Activated T-cell treated with anti-CD3 and anti-CD28 coated beads, Interleukin-2, amount 50 U/mL, for 4 hours (primary cell): Measurements from ENCODE around the gene GPX2. TPM values are rescaled to one million over a fixed set of nuclear protein-coding genes. Genes with fewer than 3 reads are reported as not detected.

ENCODE experiments used
- ATAC-seq, 2 donors: fragments of 200-7000 bp; cut with Tn5 transposase; one replicate each; pipeline ENCODE4 v1.10.0; 2021
- DNase-seq: peaks from one replicate; pipeline ENCODE4 v3.0.0-alpha.2; 2020
- H3K27me3 Mint-ChIP-seq: one replicate; pipeline ENCODE4 v1.8.0; 2021; ENCODE audit warnings: low read depth, mixed read lengths
- H3K36me3 Mint-ChIP-seq: one replicate; pipeline ENCODE4 v1.8.0; 2022; ENCODE audit warnings: mixed read lengths; ENCODE audit not compliant: insufficient read depth
- H3K4me1 Mint-ChIP-seq: one replicate; pipeline ENCODE4 v1.8.0; 2021; ENCODE audit warnings: low read depth, mixed read lengths
- H3K4me3 Mint-ChIP-seq: one replicate; pipeline ENCODE4 v1.8.0; 2021; ENCODE audit warnings: mild to moderate bottlenecking, moderate library complexity, mixed read lengths
- H3K9me3 Mint-ChIP-seq: one replicate; pipeline ENCODE4 v1.8.0; 2021; ENCODE audit warnings: mixed read lengths
- total RNA-seq, 3 donors: library from RNA; stranded (reverse); gene quantifications; one replicate each; pipeline ENCODE4 v1.2.1, GENCODE V29; 2021

Gene GPX2
- total RNA-seq = under 1 TPM in 1 of 3 donors, not detected in 2; 0.22 TPM

DNA sequence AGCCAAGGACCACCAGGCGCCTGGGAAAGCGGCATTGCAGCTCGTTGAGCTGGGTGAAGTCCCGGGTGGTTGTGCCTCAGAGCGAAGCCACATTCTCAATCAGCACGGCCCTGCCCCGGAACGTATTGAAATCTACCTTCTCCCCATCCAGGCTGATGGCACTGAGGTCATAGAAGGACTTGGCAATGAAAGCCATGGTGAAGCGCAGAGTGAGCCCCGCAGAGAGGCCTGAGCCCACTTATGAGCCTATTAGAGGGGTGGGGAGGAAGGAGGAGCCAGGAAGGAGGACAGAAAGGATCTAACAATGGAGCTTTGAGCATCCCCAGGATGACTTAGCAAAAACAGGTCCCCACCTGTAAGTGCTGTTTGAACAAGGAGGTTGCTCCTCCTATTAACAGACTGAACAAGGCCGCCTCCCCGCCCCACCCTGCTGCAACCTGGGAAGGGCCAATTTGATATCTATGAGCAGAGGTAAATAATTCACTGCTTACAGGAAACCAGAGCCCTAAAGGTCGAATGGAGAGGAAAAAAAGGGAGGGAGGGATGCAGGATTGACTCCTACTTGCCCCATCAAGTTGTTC is at the start of gene GPX2:
Gene GPX2, minus strand, starts transcription at position 215 of the 581 bp plus-strand sequence. Its CDS starts 19 bp downstream, at position 196.
- peaks cover 37% of the 10 kb centered on the region for H3K36me3 Mint-ChIP-seq
- no peak for DNase-seq
- H3K27me3 Mint-ChIP-seq = no peaks in the 10 kb centered on the region
- H3K4me1 Mint-ChIP-seq = peaks cover 51% of the 10 kb centered on the region
- H3K9me3 Mint-ChIP-seq = no peaks in the 10 kb centered on the region
- no peak for ATAC-seq
- no peak within 1 kb of the TSS for H3K4me3 Mint-ChIP-seq

DNA sequence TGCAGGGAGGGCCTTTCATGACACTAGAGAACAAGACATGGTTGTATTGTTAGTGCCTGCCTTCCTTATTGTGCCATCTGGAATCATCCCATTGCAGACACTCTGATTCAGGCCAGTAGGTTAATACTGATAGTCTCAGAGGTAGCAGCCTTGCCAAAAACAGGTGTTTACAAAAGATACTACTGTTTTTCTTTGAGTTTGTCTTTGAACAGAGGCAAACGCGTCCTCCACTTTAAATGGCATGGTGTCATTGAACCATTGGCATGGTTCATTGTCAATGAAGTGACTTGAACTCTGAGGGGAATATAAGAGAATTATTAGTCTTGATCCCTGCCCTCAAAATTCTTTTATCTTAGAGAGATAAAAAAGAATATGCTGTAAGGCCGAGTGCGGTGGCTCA is 48.4 kb upstream of the GPX2 start:
- peaks cover 40% of the 10 kb centered on the region for H3K4me1 Mint-ChIP-seq
- DNase-seq (no peak), ATAC-seq (no peak)
- H3K4me3 Mint-ChIP-seq = no peak overlapping the region
- no peaks in the 10 kb centered on the region for H3K27me3 Mint-ChIP-seq
- H3K36me3 Mint-ChIP-seq = peaks cover 1% of the 10 kb centered on the region
- no peaks in the 10 kb centered on the region for H3K9me3 Mint-ChIP-seq

DNA sequence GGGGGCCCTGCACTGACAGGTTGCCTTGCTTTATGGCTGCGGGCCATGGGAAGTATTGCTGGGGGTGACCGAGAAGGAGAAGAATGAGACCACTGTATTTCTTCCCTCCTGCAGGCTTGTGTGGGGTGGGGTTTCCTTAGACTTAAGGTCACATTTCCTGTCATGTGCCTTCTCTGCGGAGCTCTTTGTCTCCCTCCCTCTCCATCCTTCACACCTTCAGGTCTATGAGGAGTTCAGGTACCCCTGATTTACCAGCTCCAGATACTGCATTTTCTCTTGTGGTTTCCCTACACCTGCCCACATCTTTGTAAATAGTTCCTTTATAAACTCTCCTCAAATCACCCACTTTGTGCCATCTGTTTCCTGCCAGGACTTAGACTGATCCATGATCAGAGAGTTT is 47.8 kb upstream of the GPX2 start:
- ATAC-seq = no peak
- peaks cover 1% of the 10 kb centered on the region for H3K36me3 Mint-ChIP-seq
- H3K4me3 Mint-ChIP-seq = no peak overlapping the region
- H3K27me3 Mint-ChIP-seq = no peaks in the 10 kb centered on the region
- H3K9me3 Mint-ChIP-seq = no peaks in the 10 kb centered on the region
- DNase-seq = no peak
- H3K4me1 Mint-ChIP-seq = peaks cover 41% of the 10 kb centered on the region

DNA sequence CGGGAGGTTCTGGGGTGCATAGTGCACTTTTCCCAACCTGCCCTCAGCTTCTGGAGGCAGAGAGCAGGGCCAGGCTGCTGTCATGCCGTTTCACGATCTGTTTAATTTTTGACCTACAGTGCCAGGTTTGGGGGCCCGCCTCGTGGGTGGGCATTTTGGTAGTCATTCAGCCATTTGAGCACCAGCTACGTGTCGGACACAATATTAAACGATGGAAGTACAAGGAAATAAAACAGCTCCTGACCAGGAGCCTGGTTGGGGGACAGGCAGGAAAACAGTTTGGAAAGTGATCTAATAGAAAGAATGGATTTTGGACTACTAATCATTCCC is 44.9 kb upstream of the GPX2 start:
- H3K36me3 Mint-ChIP-seq = peaks cover 1% of the 10 kb centered on the region
- H3K27me3 Mint-ChIP-seq = peaks cover 6% of the 10 kb centered on the region
- DNase-seq = no peak
- H3K4me1 Mint-ChIP-seq = peaks cover 40% of the 10 kb centered on the region
- H3K4me3 Mint-ChIP-seq = peak overlapping the region; percentile 89
- ATAC-seq = no peak
- H3K9me3 Mint-ChIP-seq = no peaks in the 10 kb centered on the region

DNA sequence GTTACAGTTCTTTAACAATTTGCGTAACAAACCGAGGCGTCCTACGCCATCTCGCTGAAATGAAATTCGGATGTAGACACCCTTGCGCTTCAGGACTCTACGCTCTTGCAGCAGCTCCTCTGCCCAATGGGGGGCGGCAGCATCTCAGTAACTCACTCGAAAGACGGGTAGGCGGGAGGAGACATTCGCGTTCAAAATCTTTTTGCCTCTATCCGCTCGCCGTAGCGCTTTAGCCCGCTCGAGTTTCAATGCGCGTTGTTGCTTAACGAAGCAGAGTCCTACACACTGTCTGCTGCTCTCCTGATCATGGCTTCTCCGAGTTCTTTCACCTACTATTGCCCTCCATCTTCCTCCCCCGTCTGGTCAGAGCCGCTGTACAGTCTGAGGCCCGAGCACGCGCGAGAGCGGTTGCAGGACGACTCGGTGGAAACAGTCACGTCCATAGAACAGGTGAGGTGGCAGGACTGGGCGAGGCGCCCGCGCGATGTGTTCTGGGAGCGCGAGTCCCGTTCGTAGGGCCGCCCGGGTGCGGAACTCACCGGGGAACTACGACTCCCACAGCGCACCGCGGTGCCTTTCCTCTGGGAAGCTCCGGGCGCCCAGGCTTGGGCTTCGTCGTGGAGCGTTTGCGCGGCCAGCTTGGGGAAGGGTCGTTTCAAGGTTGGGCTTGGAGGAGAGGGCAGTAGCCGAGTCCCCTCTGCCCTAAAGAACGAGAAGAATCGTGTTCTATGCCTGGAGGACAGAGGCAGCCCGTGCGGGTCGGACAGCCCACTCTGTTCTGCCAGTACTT is 44.3 kb upstream of the GPX2 start, which contains the start of gene FNTB:
Gene FNTB, plus strand, starts transcription at position 248 of the 790 bp plus-strand sequence. Its CDS starts 59 bp downstream, at position 307.
- H3K9me3 Mint-ChIP-seq = no peaks in the 10 kb centered on the region
- peaks cover 37% of the 10 kb centered on the region for H3K4me1 Mint-ChIP-seq
- H3K36me3 Mint-ChIP-seq = peaks cover 1% of the 10 kb centered on the region
- peak within 1 kb of the TSS; percentile 89 for H3K4me3 Mint-ChIP-seq
- ATAC-seq (peak; percentile 99), DNase-seq (peak; percentile 83)
- H3K27me3 Mint-ChIP-seq = peaks cover 6% of the 10 kb centered on the region

DNA sequence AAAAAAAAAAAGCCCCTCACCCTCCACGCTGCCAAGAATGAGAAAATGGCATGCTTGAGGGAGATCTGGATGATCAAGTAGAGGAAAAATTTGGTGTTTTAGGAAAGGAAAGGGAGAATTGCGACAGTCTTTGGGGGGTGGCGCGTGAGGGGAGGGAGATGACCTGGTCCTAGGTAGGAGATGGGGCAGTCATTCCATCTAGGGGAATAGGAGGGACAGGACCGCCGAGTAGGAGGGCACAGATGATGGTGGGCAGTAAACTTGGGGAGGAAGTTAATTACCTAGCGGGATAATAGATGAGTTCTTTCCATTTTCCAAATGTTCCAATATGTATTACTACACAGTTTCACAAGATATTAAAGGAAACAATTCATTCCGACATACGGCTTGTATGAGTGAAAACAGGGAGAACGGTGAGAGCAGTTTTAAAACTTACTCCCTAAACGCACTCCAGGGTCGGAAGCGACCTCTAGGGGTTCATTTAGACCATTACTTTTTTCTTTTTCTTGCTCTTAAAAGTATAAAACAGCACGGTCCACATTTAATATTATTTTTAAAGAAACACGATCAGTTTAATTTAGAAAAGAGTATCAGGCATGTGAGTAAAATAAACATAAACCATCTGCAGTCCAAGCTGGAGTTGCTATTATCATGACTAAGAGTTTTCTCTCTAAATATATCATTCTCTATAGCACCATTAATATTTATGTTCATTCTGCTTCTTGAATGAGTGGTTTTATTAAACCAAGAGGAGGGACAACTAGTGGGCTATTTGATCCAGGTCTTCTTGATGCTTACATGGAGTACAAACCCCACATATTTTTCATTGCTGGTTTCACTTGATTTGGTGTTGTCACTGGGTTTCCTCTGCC is 41.1 kb upstream of the GPX2 start:
- peak overlapping the region; percentile 71 for H3K4me3 Mint-ChIP-seq
- no peaks in the 10 kb centered on the region for H3K9me3 Mint-ChIP-seq
- peaks cover 6% of the 10 kb centered on the region for H3K27me3 Mint-ChIP-seq
- peaks cover 14% of the 10 kb centered on the region for H3K4me1 Mint-ChIP-seq
- ATAC-seq (no peak), DNase-seq (peak; percentile 16)
- H3K36me3 Mint-ChIP-seq = no peaks in the 10 kb centered on the region

DNA sequence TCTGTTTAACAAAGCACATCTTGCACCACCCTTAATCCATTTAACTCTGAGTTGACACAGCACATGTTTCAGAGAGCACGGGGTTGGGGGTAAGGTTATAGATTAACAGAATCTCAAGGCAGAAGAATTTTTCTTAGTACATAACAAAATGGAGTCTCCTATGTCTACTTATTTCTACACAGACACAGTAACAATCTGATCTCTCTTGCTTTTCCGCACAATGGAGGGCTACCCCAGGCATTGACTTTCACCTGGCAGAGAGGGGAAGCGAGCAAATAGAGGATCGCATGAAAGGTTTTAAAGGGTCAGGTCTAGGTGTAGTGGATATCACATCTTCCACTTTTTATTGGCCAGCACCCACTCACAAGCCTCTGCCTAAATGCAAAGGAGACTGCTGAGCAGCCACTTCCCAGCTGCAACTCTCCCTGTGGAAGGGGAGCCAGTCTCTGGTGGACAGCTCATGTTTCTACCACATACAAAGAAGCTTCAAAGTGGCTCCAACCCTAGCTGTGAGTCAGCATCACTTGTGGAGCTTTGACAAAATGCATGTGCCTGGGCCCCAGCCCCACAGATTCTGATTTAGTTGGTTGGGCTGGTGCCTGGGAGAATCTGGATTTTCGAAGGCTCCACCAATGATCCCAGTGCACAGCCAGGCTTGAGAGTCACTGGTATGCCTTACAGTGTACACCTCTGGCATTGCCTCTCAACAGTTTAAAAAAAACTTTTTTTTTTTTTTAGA is 37.0 kb upstream of the GPX2 start:
- ATAC-seq = no peak

DNA sequence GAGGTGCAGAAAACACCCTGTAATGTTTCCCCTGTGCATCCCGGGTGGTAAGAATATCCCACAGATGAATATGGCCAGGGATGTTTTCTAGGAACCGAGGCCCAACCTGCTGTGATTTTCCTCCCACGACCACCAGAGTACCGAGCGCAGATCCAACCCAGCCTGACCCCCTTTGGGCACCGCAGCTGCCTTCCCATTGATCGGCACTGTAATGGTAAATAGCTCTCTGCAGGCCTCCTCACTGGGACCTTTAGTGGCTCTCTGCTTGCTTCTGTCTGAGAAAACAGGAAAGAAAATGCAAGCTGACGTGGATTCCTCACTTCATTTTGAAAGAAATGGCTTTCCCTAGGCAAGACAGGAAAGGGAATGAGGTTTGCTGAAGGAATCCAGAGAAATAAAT is 32.0 kb upstream of the GPX2 start:
- Mint-ChIP-seq H3K4me1 (peaks cover 5% of the 10 kb centered on the region), H3K4me3 (no peak overlapping the region), H3K9me3 (no peaks in the 10 kb centered on the region), H3K36me3 (no peaks in the 10 kb centered on the region), H3K27me3 (no peaks in the 10 kb centered on the region)
- ATAC-seq (no peak), DNase-seq (no peak)

More for the DNA sequence above, 37.0 kb upstream of the GPX2 start:
- Mint-ChIP-seq H3K27me3 (peaks cover 6% of the 10 kb centered on the region), H3K4me3 (no peak overlapping the region), H3K9me3 (no peaks in the 10 kb centered on the region), H3K4me1 (peaks cover 5% of the 10 kb centered on the region), H3K36me3 (no peaks in the 10 kb centered on the region)
- DNase-seq = no peak

DNA sequence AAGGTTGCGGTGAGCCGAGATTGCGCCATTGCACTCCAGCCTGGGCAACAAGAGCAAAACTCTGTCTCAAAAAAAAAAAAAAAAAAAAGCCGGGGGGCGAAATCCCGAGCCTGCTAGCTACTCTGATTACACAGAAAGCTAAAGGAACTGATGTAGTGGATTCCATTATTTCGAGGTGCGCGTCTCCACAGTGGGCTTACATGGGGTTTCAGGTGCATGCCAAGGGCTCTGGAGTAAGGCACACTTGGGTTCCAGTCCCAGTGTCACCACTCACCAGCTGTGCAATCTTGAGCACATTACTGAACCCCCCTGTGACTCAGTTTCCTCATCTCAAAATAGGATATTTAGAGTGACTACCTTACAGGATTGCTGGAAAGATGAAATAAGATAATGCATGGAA is 31.3 kb upstream of the GPX2 start:
- no peak overlapping the region for H3K4me3 Mint-ChIP-seq
- no peak for ATAC-seq
- no peaks in the 10 kb centered on the region for H3K36me3 Mint-ChIP-seq

DNA sequence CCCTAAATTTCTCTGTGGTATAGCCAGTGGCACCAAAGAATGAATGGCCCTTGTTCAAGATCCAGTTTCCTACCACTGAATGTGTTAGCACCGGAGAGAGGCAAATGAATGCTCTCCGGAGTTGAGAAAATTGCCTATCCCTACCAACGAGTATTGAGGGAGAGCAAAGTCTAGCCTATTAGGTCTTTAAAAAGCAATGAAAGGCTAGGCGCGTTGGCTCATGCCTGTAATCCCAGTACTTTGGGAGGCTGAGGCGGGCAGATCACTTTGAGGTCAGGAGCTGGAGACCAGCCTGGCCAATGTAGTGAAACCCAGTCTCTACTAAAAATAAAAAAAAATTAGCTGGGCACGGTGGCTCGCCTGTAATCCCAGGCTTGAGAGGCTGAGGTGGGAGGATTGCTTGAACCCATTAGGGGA is 30.5 kb upstream of the GPX2 start:
- Mint-ChIP-seq H3K9me3 (no peaks in the 10 kb centered on the region), H3K27me3 (no peaks in the 10 kb centered on the region), H3K36me3 (no peaks in the 10 kb centered on the region), H3K4me1 (peaks cover 8% of the 10 kb centered on the region), H3K4me3 (peak overlapping the region; percentile 82)
- no peak for ATAC-seq
- DNase-seq = no peak

More for the DNA sequence above, 31.3 kb upstream of the GPX2 start:
- DNase-seq = no peak
- peaks cover 5% of the 10 kb centered on the region for H3K4me1 Mint-ChIP-seq
- H3K27me3 Mint-ChIP-seq = no peaks in the 10 kb centered on the region
- no peaks in the 10 kb centered on the region for H3K9me3 Mint-ChIP-seq

DNA sequence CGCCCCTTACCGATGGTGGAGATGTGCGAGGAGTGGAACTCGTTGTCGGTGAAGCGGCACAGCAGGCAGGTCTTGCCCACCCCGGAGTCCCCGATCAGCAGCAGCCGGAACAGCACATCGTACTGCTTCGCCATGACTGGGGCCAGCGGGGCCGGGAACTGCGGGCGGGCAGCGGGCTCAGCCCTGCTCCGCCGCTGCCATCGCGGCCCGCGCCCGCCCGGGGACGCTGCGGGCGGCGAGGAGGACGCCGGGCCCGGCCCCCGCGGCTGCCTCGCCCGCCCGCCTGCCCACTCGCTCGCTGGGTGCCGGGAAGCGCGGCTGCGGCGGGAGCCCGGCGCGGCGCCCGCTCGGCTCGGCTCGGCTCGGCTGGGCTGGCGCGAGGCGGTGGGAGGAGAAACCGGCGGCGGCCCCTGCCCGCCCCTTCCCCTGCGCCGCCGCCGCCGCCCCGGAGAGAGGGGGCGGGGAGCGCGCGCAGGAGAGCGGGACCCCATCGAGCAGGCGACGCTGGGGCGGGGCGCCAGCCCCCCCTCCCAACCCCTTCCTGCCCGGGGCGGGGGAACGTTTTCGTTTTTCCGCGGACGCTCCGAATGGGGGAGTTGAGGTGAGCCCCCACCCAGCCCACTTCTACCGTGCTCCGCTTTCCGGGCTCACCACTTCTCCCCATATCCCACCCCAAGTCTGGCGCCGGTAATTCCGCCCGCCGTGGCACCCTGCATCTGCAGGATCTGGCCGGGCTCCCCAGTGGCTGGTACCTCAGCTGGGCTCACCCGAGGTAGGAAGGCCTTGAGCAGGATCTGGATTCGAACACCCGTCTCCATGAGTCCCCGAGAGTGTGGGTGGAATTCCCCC is 29.6 kb upstream of the GPX2 start, which contains the start of gene RAB15:
Gene RAB15, minus strand, starts transcription at position 394 of the 849 bp plus-strand sequence. Its CDS starts 260 bp downstream, at position 134.
- H3K36me3 Mint-ChIP-seq = no peaks in the 10 kb centered on the region
- no peaks in the 10 kb centered on the region for H3K27me3 Mint-ChIP-seq
- peaks cover 8% of the 10 kb centered on the region for H3K4me1 Mint-ChIP-seq
- peak within 1 kb of the TSS; percentile 82 for H3K4me3 Mint-ChIP-seq
- no peaks in the 10 kb centered on the region for H3K9me3 Mint-ChIP-seq
- DNase-seq (peak; percentile 27), ATAC-seq (peak; percentile 79 to 81)

DNA sequence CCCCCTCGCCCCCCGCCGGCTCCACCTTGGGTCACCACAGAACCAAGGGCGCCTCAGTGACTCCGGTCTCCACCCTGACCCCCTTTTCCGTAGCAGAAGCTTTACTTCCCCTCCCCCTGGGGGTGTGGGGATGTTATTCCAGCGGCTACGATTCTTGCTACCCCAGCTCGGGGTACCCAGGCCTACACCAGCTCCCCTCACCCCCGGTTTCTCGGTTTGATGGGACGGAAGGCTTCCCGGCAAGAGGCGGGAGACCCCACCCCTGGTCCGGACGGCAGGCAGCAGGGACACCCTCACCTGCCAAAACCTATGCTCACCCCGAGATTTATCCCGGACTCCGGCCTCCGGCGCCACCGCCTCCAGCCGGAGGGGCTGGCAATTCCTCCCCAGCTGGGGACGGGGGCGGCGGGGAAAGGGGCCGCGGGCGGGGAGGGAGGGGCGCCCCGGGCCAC is 29.0 kb upstream of the GPX2 start:
- peak in 1 of 2 donors; percentile 1 for ATAC-seq
- H3K9me3 Mint-ChIP-seq = no peaks in the 10 kb centered on the region
- H3K27me3 Mint-ChIP-seq = no peaks in the 10 kb centered on the region
- peak overlapping the region; percentile 77 for H3K4me3 Mint-ChIP-seq
- H3K4me1 Mint-ChIP-seq = peaks cover 8% of the 10 kb centered on the region
- H3K36me3 Mint-ChIP-seq = no peaks in the 10 kb centered on the region
- DNase-seq = no peak
